Epithelial cell of esophagus (primary cell): ENCODE measurements around the gene ADARB2.

Source experiments
- DNase-seq: peaks from one replicate; pipeline ENCODE4 v3.0.0; 2010; ENCODE audit warnings: low read depth
- H3K4me3 ChIP-seq: 2 replicates; pipeline ENCODE4 v1.5.1; 2011; ENCODE audit warnings: mild to moderate bottlenecking, low read length, control low read depth
- CTCF ChIP-seq: IDR thresholded peaks from 2 replicates; pipeline ENCODE4 v1.5.1; 2011; ENCODE audit warnings: low read depth, mild to moderate bottlenecking, low read length, control low read depth, inconsistent platforms; ENCODE audit not compliant: insufficient read depth; ENCODE audit errors: missing control alignments

Gene ADARB2

GRCh38 chr10:1684991-1685390 lies 52.3 kb downstream of the ADARB2 start:
- no peak overlapping the region for H3K4me3 ChIP-seq
- TF ChIP-seq CTCF: no peak
- DNase-seq: no peak

DNA sequence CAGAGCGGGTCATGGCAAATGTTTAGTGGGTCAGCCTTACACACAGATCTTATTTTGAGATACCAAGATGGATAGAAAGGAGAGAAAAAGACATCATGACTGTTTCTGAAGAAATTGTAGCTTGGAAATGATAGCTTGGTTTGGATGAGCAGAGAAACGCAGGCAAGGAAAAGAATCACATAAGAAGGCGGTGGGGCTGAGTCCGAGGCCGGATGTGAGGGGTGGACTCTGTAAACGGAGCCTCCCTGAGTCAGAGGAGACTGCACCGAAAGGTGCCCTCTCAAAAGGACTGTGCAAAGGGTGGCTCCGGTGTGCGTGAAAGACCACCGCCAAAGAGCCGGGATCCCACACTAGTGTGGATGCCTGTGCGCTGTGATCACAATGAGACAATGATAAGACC lies 53.7 kb downstream of the ADARB2 start:
- no peak overlapping the region for H3K4me3 ChIP-seq
- no peak for TF ChIP-seq CTCF
- no peak for DNase-seq

DNA sequence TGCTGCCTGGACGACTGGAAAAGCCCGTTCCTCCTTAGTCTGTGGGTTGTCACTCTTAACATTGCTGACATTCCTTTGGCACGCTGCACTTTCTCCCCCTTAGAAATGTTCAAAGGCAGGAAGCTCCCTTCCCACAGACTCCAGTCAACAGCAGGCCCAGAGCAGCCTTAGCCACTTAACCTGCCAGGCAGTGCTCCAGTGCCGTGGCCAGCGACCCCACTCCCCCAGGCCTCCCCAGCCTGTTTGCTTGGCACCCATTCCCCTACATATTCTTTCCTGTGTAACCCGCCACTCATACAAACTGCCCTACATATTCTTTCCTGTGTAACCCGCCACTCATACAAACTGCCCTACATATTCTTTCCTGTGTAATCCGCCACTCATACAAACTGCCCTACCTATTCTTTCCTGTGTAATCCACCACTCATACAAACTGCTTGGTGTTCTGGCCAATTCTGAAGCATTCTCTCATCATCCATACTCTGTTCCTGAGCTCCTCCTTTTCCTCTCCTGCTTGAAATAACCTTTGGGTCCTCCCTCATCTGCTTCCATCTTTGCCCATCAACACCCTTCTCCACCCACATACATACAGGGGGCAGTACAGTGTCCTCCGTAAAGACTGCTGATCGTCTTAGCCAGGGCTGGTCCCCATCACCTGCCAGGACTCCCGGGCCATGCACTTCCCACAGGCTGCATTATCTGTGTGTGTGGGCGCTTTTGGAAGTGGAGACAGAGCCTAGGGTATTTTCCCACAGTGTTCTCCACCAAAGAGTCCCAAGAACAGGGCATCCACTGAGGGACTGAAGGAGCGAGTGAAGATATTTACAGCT lies 57.3 kb downstream of the ADARB2 start:
- H3K4me3 ChIP-seq: no peak overlapping the region
- no peak for TF ChIP-seq CTCF
- no peak for DNase-seq

DNA sequence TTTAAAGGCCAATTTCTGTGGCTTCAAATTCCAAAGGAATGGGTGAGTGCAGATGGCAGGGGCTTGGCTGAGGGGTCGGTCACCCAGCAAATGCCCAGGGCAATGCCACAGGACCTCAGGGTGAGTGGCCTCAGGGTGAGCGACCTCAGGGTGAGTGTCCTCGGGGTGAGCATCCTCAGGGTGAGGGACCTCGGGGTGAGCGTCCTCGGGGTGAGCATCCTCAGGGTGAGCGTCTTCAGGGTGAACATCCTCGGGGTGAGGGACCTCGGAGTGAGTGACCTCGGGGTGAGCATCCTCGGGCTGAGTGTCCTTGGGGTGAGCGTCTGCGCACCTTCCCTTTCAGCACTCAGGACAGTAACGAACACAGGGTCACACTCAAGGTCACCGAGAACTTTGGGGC lies 59.2 kb downstream of the ADARB2 start:
- TF ChIP-seq CTCF: no peak
- no peak for DNase-seq
- H3K4me3 ChIP-seq: no peak overlapping the region

GRCh38 chr10:1677307-1677939 lies 59.9 kb downstream of the ADARB2 start:
- TF ChIP-seq CTCF: no peak
- H3K4me3 ChIP-seq: no peak overlapping the region
- DNase-seq: no peak

- no peak for TF ChIP-seq CTCF
- H3K4me3 ChIP-seq: no peak overlapping the region
- no peak for DNase-seq
Measured at GRCh38 chr10:1674501-1674900, 62.8 kb downstream of the ADARB2 start.
